ENCODE results near the gene HLA-DOB. TPM values are rescaled to one million over a fixed set of nuclear protein-coding genes. Genes with fewer than 3 reads are reported as not detected.

The HLA-DOB gene
- total RNA-seq, 6 experiments from 2014 or later = 0.16 to 0.20 TPM; not detected in 4

DNA sequence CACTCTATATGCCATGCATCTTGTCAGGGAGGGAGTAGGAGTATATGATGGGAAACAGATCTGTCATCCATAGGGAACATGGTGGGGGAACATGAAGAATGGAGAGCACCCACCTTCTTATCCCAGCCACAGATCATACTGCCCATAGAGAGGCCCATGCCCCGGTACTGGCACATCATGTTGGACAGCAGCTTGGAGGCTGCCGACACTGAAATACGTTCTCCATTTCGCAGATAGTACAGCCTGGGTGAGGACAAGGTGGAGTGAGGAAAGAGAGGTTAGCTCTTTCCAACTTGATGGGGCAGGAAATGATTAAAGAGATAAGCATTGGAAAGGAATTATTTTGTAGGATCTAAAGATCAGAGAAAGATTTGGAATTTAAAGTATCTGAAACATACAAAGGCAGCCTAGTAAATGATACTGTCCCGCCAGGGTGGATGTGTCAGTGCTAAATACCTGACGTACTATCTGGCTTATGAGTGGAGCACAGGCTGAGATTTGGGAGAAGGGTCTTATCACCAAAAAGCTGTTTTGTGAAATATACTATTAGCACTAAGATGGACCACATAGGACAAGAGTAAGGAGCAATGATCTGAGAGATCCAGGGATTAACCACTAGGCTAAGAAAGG is 25.3 kb upstream of the HLA-DOB start:
- Histone ChIP-seq H3K36me3 (peaks cover 4 to 21% (median 6%) of the 10 kb centered on the region in 4 donors), H3K4me1 (peaks cover 0 to 39% (median 14%) of the 10 kb centered on the region in 4 donors), H3K4me3 (no peak overlapping the region), H3K9me3 (no peaks in the 10 kb centered on the region), H3K27ac (no peak overlapping the region), H3K27me3 (no peaks in the 10 kb centered on the region)
- intact Hi-C loops (cut with DNase I) = no loop called here
- no peak for TF ChIP-seq POLR2A (IDR thresholded peaks at IDR 0.05)
- TF ChIP-seq, protein P1, sequence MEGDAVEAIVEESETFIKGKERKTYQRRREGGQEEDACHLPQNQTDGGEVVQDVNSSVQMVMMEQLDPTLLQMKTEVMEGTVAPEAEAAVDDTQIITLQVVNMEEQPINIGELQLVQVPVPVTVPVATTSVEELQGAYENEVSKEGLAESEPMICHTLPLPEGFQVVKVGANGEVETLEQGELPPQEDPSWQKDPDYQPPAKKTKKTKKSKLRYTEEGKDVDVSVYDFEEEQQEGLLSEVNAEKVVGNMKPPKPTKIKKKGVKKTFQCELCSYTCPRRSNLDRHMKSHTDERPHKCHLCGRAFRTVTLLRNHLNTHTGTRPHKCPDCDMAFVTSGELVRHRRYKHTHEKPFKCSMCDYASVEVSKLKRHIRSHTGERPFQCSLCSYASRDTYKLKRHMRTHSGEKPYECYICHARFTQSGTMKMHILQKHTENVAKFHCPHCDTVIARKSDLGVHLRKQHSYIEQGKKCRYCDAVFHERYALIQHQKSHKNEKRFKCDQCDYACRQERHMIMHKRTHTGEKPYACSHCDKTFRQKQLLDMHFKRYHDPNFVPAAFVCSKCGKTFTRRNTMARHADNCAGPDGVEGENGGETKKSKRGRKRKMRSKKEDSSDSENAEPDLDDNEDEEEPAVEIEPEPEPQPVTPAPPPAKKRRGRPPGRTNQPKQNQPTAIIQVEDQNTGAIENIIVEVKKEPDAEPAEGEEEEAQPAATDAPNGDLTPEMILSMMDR (IDR thresholded peaks at IDR 0.05) = no peak
- DNase-seq = no peak
- WGBS (ENCODE audit: insufficient coverage, low coverage, low lambda C conversion rate, missing lambda C conversion rate) = 89% methylated on average over 6 of the region's 6 CpGs
- no peak for ATAC-seq

DNA sequence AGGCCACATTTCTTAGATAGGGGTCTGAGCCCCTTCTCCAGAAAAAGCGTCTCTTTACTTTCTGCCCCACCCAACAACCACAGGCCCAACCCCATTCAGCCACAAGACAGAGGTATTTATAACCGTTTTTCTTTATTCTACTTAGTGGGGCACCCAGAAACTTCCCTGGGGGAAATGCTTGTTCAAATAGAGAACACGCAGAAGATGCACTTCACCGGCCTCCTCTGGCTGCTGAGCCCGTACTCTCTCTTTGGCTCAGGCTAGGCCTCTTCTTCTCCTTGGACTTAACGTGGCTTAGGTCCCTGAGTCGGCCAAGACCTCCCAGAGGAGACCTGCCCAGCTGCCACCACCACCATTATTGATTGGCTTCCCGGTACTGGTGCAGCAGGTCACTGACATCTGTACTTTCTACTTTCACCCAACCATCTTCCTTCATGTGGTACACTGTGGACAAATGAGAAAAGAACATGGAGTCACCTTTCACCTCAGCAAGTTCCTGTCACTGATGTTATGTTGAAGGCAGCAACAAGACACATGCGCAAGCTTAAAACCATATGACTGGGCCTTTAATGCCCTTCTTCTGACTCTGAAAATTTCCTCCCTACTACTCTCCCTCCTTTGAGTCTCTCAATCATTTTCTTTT is 23.9 kb upstream of the HLA-DOB start:
- WGBS (ENCODE audit: insufficient coverage, low coverage, low lambda C conversion rate, missing lambda C conversion rate) = 49% methylated on average over 9 of the region's 9 CpGs
- Histone ChIP-seq H3K4me3 (no peak overlapping the region), H3K9me3 (no peaks in the 10 kb centered on the region), H3K27me3 (no peaks in the 10 kb centered on the region), H3K4me1 (peaks cover 0 to 39% (median 14%) of the 10 kb centered on the region in 4 donors), H3K27ac (peak overlapping the region in 2 of 3 donors; percentile 5 to 36), H3K36me3 (peaks cover 0 to 7% (median 2%) of the 10 kb centered on the region in 4 donors)
- intact Hi-C loops (cut with DNase I) = no loop called here
- ATAC-seq = no peak
- no peak for TF ChIP-seq POLR2A (IDR thresholded peaks at IDR 0.05)
- TF ChIP-seq, protein P1 (IDR thresholded peaks at IDR 0.05) = no peak
- DNase-seq = no peak

DNA sequence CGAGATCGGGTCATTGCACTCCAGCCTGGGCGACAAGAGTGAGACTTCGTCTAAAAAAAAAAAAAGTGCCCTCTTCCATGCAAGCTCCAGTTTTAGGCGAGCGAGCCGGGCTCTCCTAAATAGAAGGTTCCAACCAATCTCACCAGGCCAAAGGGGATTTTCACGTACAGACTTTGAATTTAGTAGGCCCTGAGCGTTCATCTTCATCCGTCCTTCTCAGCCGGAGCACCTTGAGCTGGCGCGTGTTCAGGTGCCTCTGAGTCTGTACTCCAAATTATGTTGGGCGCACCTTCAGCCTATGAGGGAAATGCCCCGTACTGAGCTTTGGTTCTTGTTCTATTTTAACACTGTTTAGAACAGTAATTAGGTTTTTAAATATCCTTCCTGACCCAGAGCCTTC is 22.6 kb upstream of the HLA-DOB start:
- Histone ChIP-seq H3K4me3 (no peak overlapping the region), H3K9me3 (no peaks in the 10 kb centered on the region), H3K4me1 (peaks cover 0 to 33% (median 11%) of the 10 kb centered on the region in 4 donors), H3K27me3 (no peaks in the 10 kb centered on the region), H3K36me3 (peaks cover 0 to 4% (median 0%) of the 10 kb centered on the region in 4 donors), H3K27ac (peak overlapping the region; percentile 83 to 88 (median 86))
- DNase-seq (no peak), ATAC-seq (no peak)
- intact Hi-C loops (cut with DNase I) = no loop called here
- no peak for TF ChIP-seq POLR2A (IDR thresholded peaks at IDR 0.05)
- 65% methylated on average over 6 of the region's 15 CpGs for WGBS (ENCODE audit: insufficient coverage, low coverage, low lambda C conversion rate, missing lambda C conversion rate)

DNA sequence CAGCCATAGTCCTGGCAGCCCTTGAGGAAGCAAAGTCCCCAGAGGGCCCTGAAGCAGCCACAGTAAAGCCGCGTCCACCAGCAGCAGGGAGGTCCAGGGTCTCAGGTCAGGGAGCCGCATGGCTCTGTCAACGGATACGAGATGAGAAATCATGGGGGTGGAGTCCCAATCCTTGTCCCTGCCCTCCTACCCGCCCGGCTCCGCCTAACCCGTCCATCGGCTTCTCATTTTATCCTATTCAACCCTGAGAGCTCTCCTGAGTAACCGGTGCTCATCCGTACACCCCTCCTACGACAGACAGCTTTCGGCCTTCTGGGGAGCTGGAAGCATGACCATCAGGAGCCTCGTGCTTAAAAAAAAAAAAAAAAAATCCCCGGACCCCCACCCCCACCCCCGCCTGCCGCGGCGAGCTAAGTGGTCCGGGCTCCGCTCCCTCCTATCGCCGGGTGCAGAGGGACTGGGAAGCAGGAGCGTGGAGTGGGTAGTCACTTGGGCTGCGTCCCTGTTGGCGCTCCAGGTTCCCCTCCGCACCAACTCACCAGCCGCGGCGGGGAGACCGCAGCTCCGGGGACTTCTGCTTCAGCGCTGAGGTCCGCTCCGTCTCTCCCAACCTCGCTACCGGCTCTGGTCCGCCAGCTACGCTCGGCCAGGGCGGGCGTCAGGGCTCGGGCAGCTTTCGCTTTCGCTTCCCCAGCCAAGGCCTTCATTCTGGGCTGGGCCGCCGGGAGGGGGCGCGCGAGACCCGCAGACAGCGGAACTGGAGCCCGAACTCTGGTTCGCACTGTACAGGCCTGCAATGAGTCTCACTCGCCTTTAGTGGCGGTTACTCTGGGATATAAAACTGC is 21.5 kb upstream of the HLA-DOB start, which contains the start of gene TAP2:
TSS of gene TAP2 (minus strand) at position 626 of the 845 bp plus-strand sequence. CDS start at position 120, 506 bp downstream.
- no peaks in the 10 kb centered on the region for H3K27me3 ChIP-seq
- DNase-seq (peak; percentile 97 to 98 (median 97)), ATAC-seq (peak; percentile 94 to 97 (median 96))
- no peaks in the 10 kb centered on the region for H3K9me3 ChIP-seq
- H3K27ac ChIP-seq = peak within 1 kb of the TSS; percentile 83 to 88 (median 86)
- TF ChIP-seq, protein P1 (IDR thresholded peaks at IDR 0.05) = peak; percentile 97 to 99 (median 98)
- TF ChIP-seq POLR2A (IDR thresholded peaks at IDR 0.05) = peak; percentile 58
- H3K4me1 ChIP-seq = peaks cover 0 to 32% (median 11%) of the 10 kb centered on the region in 4 donors
- 0% methylated on average over 20 of the region's 57 CpGs for WGBS (ENCODE audit: insufficient coverage, low coverage, low lambda C conversion rate, missing lambda C conversion rate)
- intact Hi-C loops (cut with DNase I) = no loop called here
- peak within 1 kb of the TSS; percentile 83 to 96 (median 85) for H3K4me3 ChIP-seq
- peaks cover 0 to 4% (median 0%) of the 10 kb centered on the region in 4 donors for H3K36me3 ChIP-seq
